H9 (cell line): ENCODE measurements around the gene ENTPD6. TPM values are rescaled to one million over a fixed set of nuclear protein-coding genes. Genes with fewer than 3 reads are reported as not detected.
A peak's percentile ranks its signal among the peaks of the same experiment; 100 is the strongest.

Experiments used
- DNase-seq: peaks from one replicate; pipeline ENCODE4 v3.0.0-alpha.2; 2017
- H2AFZ ChIP-seq: one replicate; pipeline ENCODE4 v1.6.1; 2013; ENCODE audit warnings: mild to moderate bottlenecking, low read length, control low read depth, moderate library complexity
- H2AK5ac ChIP-seq: 2 replicates; pipeline ENCODE4 v1.6.1; 2013; ENCODE audit warnings: low read length, control low read depth, mixed read lengths; ENCODE audit not compliant: insufficient read length
- H2BK120ac ChIP-seq: one replicate; pipeline ENCODE4 v1.6.1; 2013; ENCODE audit warnings: low read depth, mild to moderate bottlenecking, low read length, control low read depth, inconsistent platforms; ENCODE audit not compliant: poor library complexity, severe bottlenecking
- H2BK12ac ChIP-seq: 2 replicates; pipeline ENCODE4 v1.6.1; 2013; ENCODE audit warnings: low read length, control low read depth, mixed read lengths, low read depth; ENCODE audit not compliant: insufficient read length
- H2BK15ac ChIP-seq: 2 replicates; pipeline ENCODE4 v1.6.1; 2013; ENCODE audit warnings: low read depth, low read length, control low read depth
- H2BK20ac ChIP-seq: one replicate; pipeline ENCODE4 v1.6.1; 2013; ENCODE audit warnings: low read depth, mild to moderate bottlenecking, low read length, control low read depth, inconsistent platforms; ENCODE audit not compliant: poor library complexity, severe bottlenecking
- H2BK5ac ChIP-seq: 2 replicates; pipeline ENCODE4 v1.6.1; 2013; ENCODE audit warnings: low read length, control low read depth, mixed read lengths; ENCODE audit not compliant: insufficient read length
- H3K14ac ChIP-seq: 2 replicates; pipeline ENCODE4 v1.6.1; 2013; ENCODE audit warnings: low read length, control low read depth; ENCODE audit not compliant: insufficient read depth
- H3K18ac ChIP-seq: 2 replicates; pipeline ENCODE4 v1.6.1; 2013; ENCODE audit warnings: low read depth, mild to moderate bottlenecking, mixed read lengths, low read length, control low read depth; ENCODE audit not compliant: insufficient read length
- H3K23ac ChIP-seq: 2 replicates; pipeline ENCODE4 v1.6.1; 2013; ENCODE audit warnings: low read length, control low read depth, mixed read lengths, low read depth; ENCODE audit not compliant: insufficient read length
- H3K23me2 ChIP-seq: 2 replicates; pipeline ENCODE4 v1.6.1; 2013; ENCODE audit warnings: low read depth, mild to moderate bottlenecking, mixed read lengths, low read length, control low read depth; ENCODE audit not compliant: insufficient read length, poor library complexity, severe bottlenecking
- H3K27ac ChIP-seq: 2 replicates; pipeline ENCODE4 v1.5.1; 2013; ENCODE audit warnings: low read length, control low read depth, mixed read lengths, low read depth; ENCODE audit not compliant: insufficient read length
- H3K27me3 ChIP-seq: 2 replicates; pipeline ENCODE4 v1.6.1; 2013; ENCODE audit warnings: low read length, control low read depth, inconsistent platforms; ENCODE audit not compliant: insufficient read depth
- H3K4ac ChIP-seq: 2 replicates; pipeline ENCODE4 v1.6.1; 2013; ENCODE audit warnings: low read depth, mild to moderate bottlenecking, control low read depth, inconsistent platforms, low read length, moderate library complexity
- H3K4me1 ChIP-seq: 2 replicates; pipeline ENCODE4 v1.6.1; 2013; ENCODE audit warnings: low read length, control low read depth, inconsistent platforms; ENCODE audit not compliant: insufficient read depth
- H3K4me2 ChIP-seq: 2 replicates; pipeline ENCODE4 v1.6.1; 2013; ENCODE audit warnings: low read length, control low read depth, mixed read lengths; ENCODE audit not compliant: insufficient read length, insufficient read depth
- H3K56ac ChIP-seq: 2 replicates; pipeline ENCODE4 v1.6.1; 2013; ENCODE audit warnings: low read depth, mild to moderate bottlenecking, mixed read lengths, low read length, control low read depth; ENCODE audit not compliant: insufficient read length
- H3K79me1 ChIP-seq: 2 replicates; pipeline ENCODE4 v1.6.1; 2013; ENCODE audit warnings: low read depth, mild to moderate bottlenecking, moderate library complexity, low read length, control low read depth, inconsistent platforms; ENCODE audit not compliant: insufficient read depth, poor library complexity, severe bottlenecking
- H3K79me2 ChIP-seq: 2 replicates; pipeline ENCODE4 v1.6.1; 2013; ENCODE audit warnings: low read length, control low read depth, inconsistent platforms; ENCODE audit not compliant: insufficient read depth
- H3K9ac ChIP-seq: 2 replicates; pipeline ENCODE4 v1.6.1; 2013; ENCODE audit warnings: low read length, control low read depth, mixed read lengths; ENCODE audit not compliant: insufficient read length; ENCODE audit errors: extremely low read depth
- H3K9me3 ChIP-seq: one replicate; pipeline ENCODE4 v1.6.1; 2013; ENCODE audit warnings: low read depth, low read length, inconsistent platforms; ENCODE audit not compliant: control insufficient read depth
- H3T11ph ChIP-seq: one replicate; pipeline ENCODE4 v1.6.1; 2013; ENCODE audit warnings: mild to moderate bottlenecking, low read length, control low read depth, inconsistent platforms
- H4K20me1 ChIP-seq: one replicate; pipeline ENCODE4 v1.6.1; 2013; ENCODE audit not compliant: control insufficient read depth, insufficient read length, insufficient read depth
- H4K5ac ChIP-seq: 2 replicates; pipeline ENCODE4 v1.6.1; 2013; ENCODE audit warnings: low read depth, mild to moderate bottlenecking, mixed read lengths, low read length, control low read depth; ENCODE audit not compliant: insufficient read length
- H4K8ac ChIP-seq: replicated peaks from 2 replicates; pipeline ENCODE4 v1.6.1; 2013; ENCODE audit warnings: low read length, control low read depth, mixed read lengths, low read depth; ENCODE audit not compliant: insufficient read length
- H4K91ac ChIP-seq: 2 replicates; pipeline ENCODE4 v1.6.1; 2013; ENCODE audit warnings: low read depth, mild to moderate bottlenecking, moderate library complexity, mixed read lengths, low read length, control low read depth; ENCODE audit not compliant: insufficient read length
- H3K27ac Mint-ChIP-seq, 3 experiments: 2 replicates in 2 of 3; 3 replicates in 1 of 3; pipeline ENCODE4 v1.8.0; 2020 to 2021; ENCODE audit warnings: mixed read lengths in 3 of 3, mild to moderate bottlenecking in 1 of 3, moderate library complexity in 1 of 3
- H3K27me3 Mint-ChIP-seq: 2 replicates; pipeline ENCODE4 v1.8.0; 2021; ENCODE audit warnings: low read depth, mild to moderate bottlenecking, moderate library complexity, mixed read lengths
- H3K36me3 Mint-ChIP-seq, 3 experiments: 2 replicates in 2 of 3; 3 replicates in 1 of 3; pipeline ENCODE4 v1.8.0; 2020 to 2021; ENCODE audit warnings: low read depth in 3 of 3, mixed read lengths in 3 of 3; ENCODE audit not compliant: insufficient read depth in 1 of 3
- H3K4me1 Mint-ChIP-seq, 2 experiments: 2 replicates each; pipeline ENCODE4 v1.8.0; 2020; ENCODE audit warnings: mixed read lengths in 2 of 2
- H3K4me3 Mint-ChIP-seq, 2 experiments: 2 replicates in 1 of 2; 3 replicates in 1 of 2; pipeline ENCODE4 v1.8.0; 2020 to 2021; ENCODE audit warnings: mild to moderate bottlenecking in 2 of 2, mixed read lengths in 2 of 2, moderate library complexity in 1 of 2
- H3K9me3 Mint-ChIP-seq, 2 experiments: 2 replicates in 1 of 2; 3 replicates in 1 of 2; pipeline ENCODE4 v1.8.0; 2020; ENCODE audit warnings: mild to moderate bottlenecking in 2 of 2, mixed read lengths in 2 of 2, moderate library complexity in 1 of 2
- WGBS: extraction: QIAGEN DNeasy Blood & Tissue Kit; methylation state at CpG from one replicate; pipeline ENCODE4 v1.1.7; 2013; ENCODE audit warnings: missing lambda C conversion rate, low lambda C conversion rate, mixed read lengths; ENCODE audit not compliant: insufficient read length; ENCODE audit errors: extremely low coverage; 5-methylcytosine and 5-hydroxymethylcytosine counted together
- total RNA-seq: library from RNA; stranded (reverse); gene quantifications from 2 replicates; pipeline ENCODE4 v1.2.1, GENCODE V29; 2021
- TF ChIP-seq, protein P1 (sequence below): fragments of 200-600 bp; sonication (generic); conservative IDR thresholded peaks from 3 replicates; pipeline ENCODE4 v1.8.0; 2021; ENCODE audit warnings: antibody characterized with exemption, mild to moderate bottlenecking

ENTPD6 gene
- total RNA-seq, 1 experiment from 2014 or later: 57.4 TPM

GRCh38 chr20:25220810-25221591 lies 25.5 kb downstream of the ENTPD6 start:
- H2BK20ac ChIP-seq: no peak overlapping the region
- H3K4me2 ChIP-seq: no peak overlapping the region
- TF ChIP-seq, protein P1, sequence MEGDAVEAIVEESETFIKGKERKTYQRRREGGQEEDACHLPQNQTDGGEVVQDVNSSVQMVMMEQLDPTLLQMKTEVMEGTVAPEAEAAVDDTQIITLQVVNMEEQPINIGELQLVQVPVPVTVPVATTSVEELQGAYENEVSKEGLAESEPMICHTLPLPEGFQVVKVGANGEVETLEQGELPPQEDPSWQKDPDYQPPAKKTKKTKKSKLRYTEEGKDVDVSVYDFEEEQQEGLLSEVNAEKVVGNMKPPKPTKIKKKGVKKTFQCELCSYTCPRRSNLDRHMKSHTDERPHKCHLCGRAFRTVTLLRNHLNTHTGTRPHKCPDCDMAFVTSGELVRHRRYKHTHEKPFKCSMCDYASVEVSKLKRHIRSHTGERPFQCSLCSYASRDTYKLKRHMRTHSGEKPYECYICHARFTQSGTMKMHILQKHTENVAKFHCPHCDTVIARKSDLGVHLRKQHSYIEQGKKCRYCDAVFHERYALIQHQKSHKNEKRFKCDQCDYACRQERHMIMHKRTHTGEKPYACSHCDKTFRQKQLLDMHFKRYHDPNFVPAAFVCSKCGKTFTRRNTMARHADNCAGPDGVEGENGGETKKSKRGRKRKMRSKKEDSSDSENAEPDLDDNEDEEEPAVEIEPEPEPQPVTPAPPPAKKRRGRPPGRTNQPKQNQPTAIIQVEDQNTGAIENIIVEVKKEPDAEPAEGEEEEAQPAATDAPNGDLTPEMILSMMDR: no peak
- no peak overlapping the region for H4K91ac ChIP-seq
- no peak overlapping the region for H2BK120ac ChIP-seq
- no peak overlapping the region for H2AK5ac ChIP-seq
- H3K79me1 ChIP-seq: no peaks in the 10 kb centered on the region
- no peak for DNase-seq
- H3K9me3 Mint-ChIP-seq: no peaks in the 10 kb centered on the region
- no peaks in the 10 kb centered on the region for H3K79me2 ChIP-seq
- H3K27ac Mint-ChIP-seq: peak overlapping the region in 1 of 3 experiments; percentile 93; a peak in 1 of 7 replicates
- H2BK12ac ChIP-seq: no peak overlapping the region
- no CpG with 5 or more reads among the region's 15 CpGs for WGBS
- H2BK5ac ChIP-seq: no peak overlapping the region
- H3T11ph ChIP-seq: no peak overlapping the region
- H3K27me3 Mint-ChIP-seq: no peaks in the 10 kb centered on the region
- H3K4me1 Mint-ChIP-seq: peaks cover 13 to 15% of the 10 kb centered on the region in 2 experiments
- H3K4me1 ChIP-seq: no peaks in the 10 kb centered on the region
- no peak overlapping the region for H3K56ac ChIP-seq
- no peak overlapping the region for H3K9ac ChIP-seq
- H4K8ac ChIP-seq: no peak overlapping the region
- H3K23me2 ChIP-seq: no peaks in the 10 kb centered on the region
- no peak overlapping the region for H3K18ac ChIP-seq
- H3K23ac ChIP-seq: no peak overlapping the region
- no peaks in the 10 kb centered on the region for H4K20me1 ChIP-seq
- H2BK15ac ChIP-seq: no peak overlapping the region
- no peak overlapping the region for H3K4ac ChIP-seq
- peaks cover 5 to 43% (median 9%) of the 10 kb centered on the region in 3 experiments; a peak in 6 of 7 replicates for H3K36me3 Mint-ChIP-seq
- no peak overlapping the region for H3K27ac ChIP-seq
- no peak overlapping the region for H3K14ac ChIP-seq
- no peaks in the 10 kb centered on the region for H3K27me3 ChIP-seq
- H3K9me3 ChIP-seq: no peaks in the 10 kb centered on the region
- no peak overlapping the region for H4K5ac ChIP-seq
- no peak overlapping the region for H2AFZ ChIP-seq
- no peak overlapping the region for H3K4me3 Mint-ChIP-seq
